GM21529 (cell line): ENCODE data around the gene SCP2.

Source experiments
- ATAC-seq: cut with Tn5 transposase; IDR thresholded peaks from one replicate; pipeline ENCODE4 v1.9.1; 2021; ENCODE audit not compliant: unreplicated experiment

Gene SCP2

GRCh38 chr1:53094533-53094919 lies 167.4 kb downstream of the SCP2 start:
- no peak for ATAC-seq
